Stomach (tissue), 9 donors: ENCODE results near the gene CNTN4. TPM values are rescaled to one million over a fixed set of nuclear protein-coding genes. Genes with fewer than 3 reads are reported as not detected.

Experiments
- DNase-seq, 2 donors: peaks; one replicate each; pipeline versions ENCODE4 v3.0.0 to v3.0.0-alpha.2; 2013 to 2019
- H3K27ac ChIP-seq, 5 donors: fragments of 200-600 bp in 4 of 5; sonication (generic) in 4 of 5; one replicate each; pipeline ENCODE4 v1.5.1; 2013 to 2019; ENCODE audit warnings: mild to moderate bottlenecking in 1 of 5, moderate library complexity in 1 of 5
- H3K27me3 ChIP-seq, 3 donors: fragments of 200-600 bp; sonication (generic); one replicate each; pipeline ENCODE4 v1.5.1; 2017 to 2019; ENCODE audit warnings: mixed run types in 1 of 3
- H3K36me3 ChIP-seq, 4 donors: fragments of 200-600 bp; sonication (generic); 1 replicate in 3 of 4; 2 replicates in 1 of 4; pipeline ENCODE4 v1.5.1; 2016 to 2019
- H3K4me1 ChIP-seq, 4 donors: fragments of 200-600 bp; sonication (generic); one replicate each; pipeline ENCODE4 v1.5.1; 2016 to 2019
- H3K4me3 ChIP-seq, 4 donors: fragments of 200-600 bp; sonication (generic) in 3 of 4; one replicate each; pipeline ENCODE4 v1.5.1; 2016 to 2019; ENCODE audit warnings: mild to moderate bottlenecking in 1 of 4
- H3K9me3 ChIP-seq, 4 donors: fragments of 200-600 bp; sonication (generic); one replicate each; pipeline ENCODE4 v1.5.1; 2016 to 2019
- CTCF ChIP-seq, 7 experiments: fragments of 450-650 bp in 4 of 7; fragments of 200-600 bp in 3 of 7; sonication (generic) in 3 of 7; IDR thresholded peaks; one replicate each; pipeline ENCODE4 v1.5.1; 2016 to 2019; ENCODE audit warnings: antibody characterized with exemption in 7 of 7, control low read depth in 2 of 7, mild to moderate bottlenecking in 1 of 7
- EP300 ChIP-seq: sonication (generic); formaldehyde crosslinking; IDR thresholded peaks from one replicate; pipeline ENCODE4 v1.6.1; 2017; ENCODE audit warnings: antibody characterized with exemption
- POLR2A ChIP-seq, 4 donors: fragments of 450-650 bp; IDR thresholded peaks; one replicate each; pipeline ENCODE4 v1.6.1; 2016; ENCODE audit warnings: antibody characterized with exemption in 4 of 4, control low read depth in 2 of 4, mild to moderate bottlenecking in 1 of 4, moderate library complexity in 1 of 4
- POLR2AphosphoS5 ChIP-seq, 3 donors: sonication (generic); formaldehyde crosslinking; IDR thresholded peaks; one replicate each; pipeline ENCODE4 v1.6.1; 2016; ENCODE audit warnings: antibody characterized with exemption in 3 of 3
- whole genome bisulfite sequencing, 5 donors: extraction: QIAGEN DNeasy Blood & Tissue Kit in 3 of 5; methylation state at CpG; one replicate each; pipeline versions ENCODE4 v1.1.5 to v1.1.7; 2013 to 2018; 5-methylcytosine and 5-hydroxymethylcytosine counted together
- intact Hi-C: fragments of 100-400 bp; cut with DNase I; formaldehyde crosslinking; loops from one replicate; pipeline ENCODE4 v1.15.1; 2023; ENCODE audit warnings: low total_unique reads
- polyA plus RNA-seq, 3 donors: library from polyadenylated mRNA; stranded (reverse); fragments of 200-250 nt; gene quantifications; one replicate each; pipeline ENCODE4 v1.2.3, GENCODE V29; 2013
- total RNA-seq, 5 donors: library from RNA; depleted of rRNA; stranded (reverse); fragments of >200 nt; gene quantifications; one replicate each; pipeline versions ENCODE4 v1.1.0 to v1.2.3, GENCODE V29; 2014 to 2016
- donor health status: healthy with polysubstance abuse.
- donor health status: Bipolar disorder and iron deficiency.
- donor health status: healthy.

The CNTN4 gene
- total and polyA plus RNA-seq, 8 donors: 0.45 to 97.0 (median 5.6) TPM

DNA sequence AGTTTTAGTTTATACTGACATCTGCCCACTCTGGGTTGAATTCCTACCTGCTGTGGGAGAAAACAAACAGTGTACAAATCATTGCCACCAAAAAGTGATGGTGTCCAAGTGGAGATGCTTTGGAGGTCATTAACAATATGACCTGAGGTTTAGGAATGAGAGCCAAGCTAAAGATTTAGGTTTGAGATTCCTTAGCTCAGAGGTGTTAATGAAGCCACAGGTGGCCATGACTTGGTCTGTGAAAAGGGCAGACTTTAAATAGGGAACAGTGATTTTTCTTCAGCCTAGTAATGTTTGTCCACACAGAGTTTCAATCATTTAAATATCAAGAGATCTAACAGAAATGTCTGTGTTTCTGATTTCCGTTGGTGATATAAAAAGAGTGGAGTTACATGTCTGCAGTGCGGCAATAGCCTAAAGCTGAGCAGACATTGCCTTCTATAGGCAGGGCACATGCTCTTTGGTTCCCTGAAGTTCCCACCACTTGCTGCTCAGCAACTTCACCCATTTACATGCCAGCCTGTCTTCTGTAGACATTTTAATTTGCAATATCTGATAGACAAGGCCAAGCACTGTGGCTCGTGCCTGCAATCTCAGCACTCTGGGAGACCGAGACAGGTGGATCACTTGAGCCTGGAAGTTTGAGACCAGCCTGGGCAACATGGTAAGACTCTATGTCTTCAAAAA lies 588.3 kb downstream of the CNTN4 start:
- no peak for TF ChIP-seq CTCF (IDR thresholded peaks at IDR 0.05)
- TF ChIP-seq EP300: no peak
- no peak for TF ChIP-seq POLR2AphosphoS5 (IDR thresholded peaks at IDR 0.05)
- TF ChIP-seq POLR2A (IDR thresholded peaks at IDR 0.05): no peak
- Histone ChIP-seq H3K4me1 (no peaks in the 10 kb centered on the region), H3K36me3 (no peaks in the 10 kb centered on the region), H3K27ac (no peak overlapping the region), H3K4me3 (no peak overlapping the region), H3K9me3 (no peaks in the 10 kb centered on the region), H3K27me3 (no peaks in the 10 kb centered on the region)
- WGBS, 5 donors: 65 to 94% (median 72%) methylated on average over 4 of the region's 4 CpGs
- DNase-seq: no peak
- intact Hi-C loops: no loop called here

- DNase-seq: no peak
- H3K9me3 ChIP-seq: no peaks in the 10 kb centered on the region
- intact Hi-C loops: no loop called here
- H3K4me3 ChIP-seq: no peak overlapping the region
- no peaks in the 10 kb centered on the region for H3K4me1 ChIP-seq
- TF ChIP-seq CTCF (IDR thresholded peaks at IDR 0.05) (no peak), POLR2AphosphoS5 (IDR thresholded peaks at IDR 0.05) (no peak), POLR2A (IDR thresholded peaks at IDR 0.05) (no peak)
- no peaks in the 10 kb centered on the region for H3K27me3 ChIP-seq
- WGBS, 5 donors: 79 to 98% (median 90%) methylated on average over 2 of the region's 2 CpGs
- H3K36me3 ChIP-seq: no peaks in the 10 kb centered on the region
- H3K27ac ChIP-seq: no peak overlapping the region
Observed at GRCh38 chr3:2697589-2697988, 598.9 kb downstream of the CNTN4 start.

DNA sequence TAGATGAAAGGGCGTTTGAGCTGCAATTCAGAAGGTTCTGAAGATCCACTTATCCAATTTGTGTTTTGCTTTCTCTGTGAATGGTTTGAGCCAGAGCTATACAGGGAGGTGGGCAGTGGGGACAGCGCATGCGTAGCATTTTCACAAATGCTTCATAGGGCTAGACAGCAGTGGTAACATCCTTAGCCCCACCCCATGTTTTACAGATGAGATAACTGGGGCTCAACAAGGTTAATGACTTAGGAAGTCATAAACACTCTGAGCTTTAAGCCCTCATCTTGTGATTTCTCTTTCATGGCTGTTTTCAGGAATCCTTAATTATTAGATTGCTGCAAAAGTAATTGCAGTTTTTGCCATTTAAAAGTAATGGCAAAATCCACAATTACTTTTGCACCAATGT lies 602.8 kb downstream of the CNTN4 start:
- TF ChIP-seq POLR2A (IDR thresholded peaks at IDR 0.05) (no peak), POLR2AphosphoS5 (IDR thresholded peaks at IDR 0.05) (no peak), EP300 (no peak), CTCF (IDR thresholded peaks at IDR 0.05) (no peak)
- no peak overlapping the region for H3K4me3 ChIP-seq
- no peaks in the 10 kb centered on the region for H3K36me3 ChIP-seq
- H3K9me3 ChIP-seq: no peaks in the 10 kb centered on the region
- no peaks in the 10 kb centered on the region for H3K4me1 ChIP-seq
- no peaks in the 10 kb centered on the region for H3K27me3 ChIP-seq
- intact Hi-C loops: no loop called here
- H3K27ac ChIP-seq: no peak overlapping the region
- 76 to 93% (median 91%) methylated on average over 3 of the region's 3 CpGs for WGBS, 5 donors
- no peak for DNase-seq

- Histone ChIP-seq H3K4me1 (no peaks in the 10 kb centered on the region), H3K4me3 (no peak overlapping the region), H3K9me3 (no peaks in the 10 kb centered on the region), H3K36me3 (no peaks in the 10 kb centered on the region), H3K27me3 (no peaks in the 10 kb centered on the region), H3K27ac (no peak overlapping the region)
- intact Hi-C loops: no loop called here
- 85 to 93% (median 92%) methylated on average over 5 of the region's 5 CpGs for WGBS, 5 donors
- no peak for DNase-seq
- TF ChIP-seq POLR2A (IDR thresholded peaks at IDR 0.05): no peak
- TF ChIP-seq EP300: no peak
- no peak for TF ChIP-seq POLR2AphosphoS5 (IDR thresholded peaks at IDR 0.05)
- no peak for TF ChIP-seq CTCF (IDR thresholded peaks at IDR 0.05)
Observed at GRCh38 chr3:2706144-2706835, 607.6 kb downstream of the CNTN4 start.
